Progenitor cell of endocrine pancreas (in vitro differentiated cells): Measurements from ENCODE around the gene RUNX1. TPM values are rescaled to one million over a fixed set of nuclear protein-coding genes. Genes with fewer than 3 reads are reported as not detected.
"Not testable (repeated sequence)": the region's sequence is repeated elsewhere in the genome, so short reads cannot be mapped to it uniquely, and the experiment has no call there.

Experiments used
- DNase-seq: peaks from one replicate; pipeline ENCODE4 v3.0.0; 2021; ENCODE audit warnings: low spot score; ENCODE audit not compliant: unreplicated experiment
- H3K27ac Mint-ChIP-seq: 2 replicates; pipeline ENCODE4 v1.8.0; 2021; ENCODE audit warnings: mild to moderate bottlenecking, moderate library complexity, mixed read lengths
- H3K27me3 Mint-ChIP-seq: 2 replicates; pipeline ENCODE4 v1.8.0; 2021; ENCODE audit warnings: mixed read lengths
- H3K36me3 Mint-ChIP-seq: 2 replicates; pipeline ENCODE4 v1.8.0; 2022; ENCODE audit warnings: mixed read lengths; ENCODE audit not compliant: insufficient read depth
- H3K4me1 Mint-ChIP-seq: 2 replicates; pipeline ENCODE4 v1.8.0; 2021; ENCODE audit warnings: low read depth, mixed read lengths
- H3K4me3 Mint-ChIP-seq: 2 replicates; pipeline ENCODE4 v1.8.0; 2021; ENCODE audit warnings: low read depth, mild to moderate bottlenecking, moderate library complexity, mixed read lengths
- H3K9me3 Mint-ChIP-seq: 2 replicates; pipeline ENCODE4 v1.8.0; 2021; ENCODE audit warnings: low read depth, mixed read lengths
- total RNA-seq: library from RNA; stranded (reverse); gene quantifications from 2 replicates; pipeline ENCODE4 v1.2.1, GENCODE V29; 2021
- TF ChIP-seq, protein P1 (sequence below): fragments of 200-600 bp; sonication (generic); IDR thresholded peaks from one replicate; pipeline ENCODE4 v1.5.0; 2021; ENCODE audit warnings: antibody characterized with exemption, mild to moderate bottlenecking; ENCODE audit not compliant: unreplicated experiment

Gene RUNX1
- total RNA-seq, 1 donor from 2014 or later = 7.1 TPM

DNA sequence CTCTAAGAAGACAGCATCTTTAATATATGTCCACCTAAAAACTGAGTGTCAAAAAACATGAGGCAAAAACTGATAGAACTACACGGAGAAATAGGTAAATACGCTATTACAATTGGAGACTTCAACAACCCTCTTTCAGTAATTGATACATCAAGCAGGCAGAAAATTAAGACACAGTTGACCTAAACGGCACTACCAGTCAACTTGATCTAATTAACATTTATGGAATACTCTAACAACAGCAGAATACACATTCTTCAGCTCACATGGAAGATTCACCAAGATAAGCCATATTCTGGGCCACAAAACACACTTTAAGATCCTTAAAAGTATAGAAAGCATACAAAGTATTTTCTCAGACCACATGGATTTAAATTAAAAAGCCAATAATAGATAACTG lies 242.7 kb downstream of the RUNX1 start:
- no peak overlapping the region for H3K27ac Mint-ChIP-seq
- DNase-seq = no peak

DNA sequence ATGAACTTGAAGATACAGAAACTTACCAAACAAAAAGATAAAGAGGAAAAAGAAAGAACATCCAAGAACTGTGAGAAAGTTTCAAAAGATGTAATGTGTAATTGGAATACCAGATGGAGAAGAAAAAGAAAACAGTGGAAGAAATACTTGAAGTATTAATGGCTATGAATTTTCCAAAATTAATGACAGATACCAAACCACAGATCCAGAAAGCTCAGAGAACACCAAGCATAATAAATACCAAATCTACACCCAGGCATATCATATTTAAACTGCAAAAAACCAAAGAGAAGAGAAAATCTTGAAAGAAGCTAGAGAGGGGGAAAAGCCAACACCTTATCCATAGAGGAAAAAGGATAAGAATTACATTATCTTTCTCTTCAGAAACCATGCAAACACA lies 243.9 kb downstream of the RUNX1 start:
- H3K9me3 Mint-ChIP-seq = peaks cover 22% of the 10 kb centered on the region
- TF ChIP-seq, protein P1, sequence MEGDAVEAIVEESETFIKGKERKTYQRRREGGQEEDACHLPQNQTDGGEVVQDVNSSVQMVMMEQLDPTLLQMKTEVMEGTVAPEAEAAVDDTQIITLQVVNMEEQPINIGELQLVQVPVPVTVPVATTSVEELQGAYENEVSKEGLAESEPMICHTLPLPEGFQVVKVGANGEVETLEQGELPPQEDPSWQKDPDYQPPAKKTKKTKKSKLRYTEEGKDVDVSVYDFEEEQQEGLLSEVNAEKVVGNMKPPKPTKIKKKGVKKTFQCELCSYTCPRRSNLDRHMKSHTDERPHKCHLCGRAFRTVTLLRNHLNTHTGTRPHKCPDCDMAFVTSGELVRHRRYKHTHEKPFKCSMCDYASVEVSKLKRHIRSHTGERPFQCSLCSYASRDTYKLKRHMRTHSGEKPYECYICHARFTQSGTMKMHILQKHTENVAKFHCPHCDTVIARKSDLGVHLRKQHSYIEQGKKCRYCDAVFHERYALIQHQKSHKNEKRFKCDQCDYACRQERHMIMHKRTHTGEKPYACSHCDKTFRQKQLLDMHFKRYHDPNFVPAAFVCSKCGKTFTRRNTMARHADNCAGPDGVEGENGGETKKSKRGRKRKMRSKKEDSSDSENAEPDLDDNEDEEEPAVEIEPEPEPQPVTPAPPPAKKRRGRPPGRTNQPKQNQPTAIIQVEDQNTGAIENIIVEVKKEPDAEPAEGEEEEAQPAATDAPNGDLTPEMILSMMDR = no peak
- H3K4me3 Mint-ChIP-seq = no peak overlapping the region
- H3K27ac Mint-ChIP-seq = no peak overlapping the region
- peaks cover 7% of the 10 kb centered on the region for H3K27me3 Mint-ChIP-seq
- peaks cover 14% of the 10 kb centered on the region for H3K36me3 Mint-ChIP-seq
- no peak for DNase-seq
- H3K4me1 Mint-ChIP-seq = peaks cover 15% of the 10 kb centered on the region

More for the DNA sequence above, 242.7 kb downstream of the RUNX1 start:
- H3K27me3 Mint-ChIP-seq = peaks cover 10% of the 10 kb centered on the region
- H3K36me3 Mint-ChIP-seq = peaks cover 14% of the 10 kb centered on the region
- peaks cover 6% of the 10 kb centered on the region for H3K4me1 Mint-ChIP-seq
- no peak overlapping the region for H3K4me3 Mint-ChIP-seq
- H3K9me3 Mint-ChIP-seq = peaks cover 22% of the 10 kb centered on the region
- TF ChIP-seq, protein P1 = no peak

DNA sequence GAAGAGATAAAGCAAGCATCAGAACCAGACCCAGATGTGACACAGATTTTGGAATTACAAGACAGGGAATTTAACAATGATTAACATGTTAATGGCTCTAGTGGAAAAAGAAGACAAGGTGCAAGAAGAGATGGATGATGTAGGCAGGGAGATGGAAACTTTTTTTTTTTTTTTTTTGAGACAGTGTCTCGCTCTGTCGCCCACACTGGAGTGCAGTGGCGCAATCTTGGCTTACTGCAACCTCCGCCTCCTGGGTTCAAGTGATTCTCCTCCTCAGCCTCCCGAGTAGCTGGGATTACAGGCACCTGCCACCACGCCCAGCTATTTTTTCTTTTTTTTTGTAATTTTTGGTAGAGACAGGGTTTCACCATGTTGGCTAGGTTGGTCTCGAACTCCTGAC lies 244.5 kb downstream of the RUNX1 start:
- DNase-seq, H3K27me3 Mint-ChIP-seq, H3K4me3 Mint-ChIP-seq, H3K27ac Mint-ChIP-seq: not testable (repeated sequence)
- peaks cover 22% of the 10 kb centered on the region for H3K9me3 Mint-ChIP-seq
- peaks cover 21% of the 10 kb centered on the region for H3K4me1 Mint-ChIP-seq
- H3K36me3 Mint-ChIP-seq = peaks cover 14% of the 10 kb centered on the region

DNA sequence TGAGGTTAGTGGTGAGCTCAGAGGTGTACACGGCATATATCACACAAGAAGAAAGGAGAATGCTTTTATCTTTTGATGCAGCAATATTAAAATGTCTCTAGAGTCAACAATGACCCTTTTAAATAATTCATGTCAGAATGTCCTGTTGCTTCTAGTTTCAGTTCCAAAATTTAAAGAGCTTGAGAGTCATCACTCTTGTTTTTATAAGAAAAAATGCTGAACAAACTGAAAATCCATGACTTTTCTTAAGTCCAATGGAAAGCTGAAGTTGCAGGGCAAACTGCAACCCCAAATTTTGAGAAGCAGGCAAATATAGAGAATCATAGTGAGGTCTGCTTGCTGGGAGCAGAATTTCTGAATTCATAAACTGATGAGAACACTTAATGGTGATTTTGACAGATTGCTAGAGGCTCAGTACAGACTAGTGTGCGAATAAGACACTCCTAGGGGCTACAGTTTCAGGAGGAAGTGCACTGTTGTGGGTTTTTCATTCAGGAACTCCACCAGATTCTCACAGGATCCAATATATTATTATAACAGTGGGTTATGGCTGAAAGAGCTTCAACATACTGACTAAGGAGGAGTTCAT lies 245.2 kb downstream of the RUNX1 start:
- Mint-ChIP-seq H3K4me1 (peaks cover 23% of the 10 kb centered on the region), H3K4me3 (no peak overlapping the region), H3K36me3 (peaks cover 16% of the 10 kb centered on the region), H3K27me3 (peaks cover 3% of the 10 kb centered on the region), H3K9me3 (peaks cover 22% of the 10 kb centered on the region), H3K27ac (no peak overlapping the region)
- no peak for DNase-seq
- TF ChIP-seq, protein P1 = no peak

DNA sequence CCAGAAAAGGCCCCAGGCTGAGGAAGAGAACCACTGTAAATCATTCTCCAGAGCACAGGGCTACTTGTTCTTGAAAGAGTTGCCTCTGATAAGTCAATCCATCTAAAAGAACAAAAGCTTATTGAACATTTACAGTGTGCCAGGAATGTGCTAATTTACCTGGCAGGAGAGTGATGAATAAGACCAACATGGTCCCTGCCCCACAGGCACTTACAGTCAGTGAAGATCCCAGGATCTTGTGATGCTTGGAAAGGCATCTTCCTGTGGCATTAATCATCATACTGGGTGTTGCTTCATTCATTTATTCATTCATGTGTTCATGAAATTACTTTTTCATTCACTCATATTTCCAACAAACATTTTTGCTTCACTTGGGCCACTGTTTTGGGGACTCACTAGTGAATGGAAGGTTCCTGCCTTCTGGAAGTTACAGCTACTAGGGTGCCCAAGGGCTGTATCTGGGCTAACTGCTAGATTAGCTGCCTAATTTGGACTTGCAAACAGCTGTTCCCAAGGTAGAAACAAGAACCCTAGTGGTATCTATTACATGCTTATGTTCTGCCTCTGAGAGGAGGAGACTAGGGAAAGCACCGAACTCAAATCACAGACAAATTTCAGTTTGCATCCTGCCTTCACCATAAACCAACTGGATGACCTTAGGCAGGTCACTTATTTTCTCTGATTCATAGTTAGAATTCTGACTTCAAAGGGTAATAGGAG lies 246.8 kb downstream of the RUNX1 start:
- peaks cover 28% of the 10 kb centered on the region for H3K4me1 Mint-ChIP-seq
- peaks cover 22% of the 10 kb centered on the region for H3K9me3 Mint-ChIP-seq
- H3K36me3 Mint-ChIP-seq = peaks cover 16% of the 10 kb centered on the region
- TF ChIP-seq, protein P1 = no peak
- H3K27me3 Mint-ChIP-seq = peaks cover 3% of the 10 kb centered on the region
- H3K27ac Mint-ChIP-seq = no peak overlapping the region
- no peak for DNase-seq
- no peak overlapping the region for H3K4me3 Mint-ChIP-seq
